ENCODE data around the gene STX16. TPM values are rescaled to one million over a fixed set of nuclear protein-coding genes. Genes with fewer than 3 reads are reported as not detected.
A peak's percentile ranks its signal among the peaks of the same experiment; 100 is the strongest.

Gene STX16
- polyA plus RNA-seq, 4 donors = 17.3 to 73.4 (median 34.9) TPM

DNA sequence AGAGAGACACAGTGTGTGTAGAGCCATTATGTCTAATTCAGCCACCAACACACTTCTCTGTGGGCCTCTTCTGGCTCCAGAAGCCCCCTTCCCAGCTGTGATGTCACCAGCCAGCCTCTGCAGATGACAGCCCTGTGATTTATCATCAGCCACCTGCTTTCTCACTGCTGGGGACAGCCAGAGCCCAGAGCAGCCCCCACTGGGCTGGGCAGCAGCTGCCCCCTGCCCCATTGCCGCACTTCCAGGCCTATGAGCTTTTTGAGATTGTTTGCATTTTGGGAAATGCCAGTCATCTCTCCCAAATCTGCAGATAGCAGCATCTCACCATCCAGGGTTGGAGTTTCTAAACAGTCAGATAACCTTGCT, 21.9 kb upstream of the STX16 start:
- 79 to 89% (median 85%) methylated on average over 1 of the region's 1 CpG for WGBS, 3 donors
- Histone ChIP-seq H3K36me3 (ENCODE audit: control insufficient read depth in 3 of 3, insufficient read depth in 2 of 3, low read depth in 1 of 3, low read length in 3 of 3) (no peaks in the 10 kb centered on the region), H3K27me3 (ENCODE audit: control insufficient read depth in 3 of 3, insufficient read depth in 3 of 3, low read length in 3 of 3) (peaks cover 0 to 2% (median 0%) of the 10 kb centered on the region in 3 donors), H3K27ac (ENCODE audit: low read depth in 1 of 3, low read length in 2 of 3) (no peak overlapping the region), H3K4me3 (ENCODE audit: low read depth in 1 of 3, low read length in 3 of 3) (no peak overlapping the region), H3K4me1 (ENCODE audit: control insufficient read depth in 3 of 3, insufficient read depth in 2 of 3, low read depth in 1 of 3, low read length in 2 of 3) (no peaks in the 10 kb centered on the region), H3K9me3 (ENCODE audit: control insufficient read depth in 2 of 2, insufficient read depth in 1 of 2, low read depth in 1 of 2, low read length in 1 of 2) (no peaks in the 10 kb centered on the region)
- no peak for FAIRE-seq
- DNase-seq = no peak

DNA sequence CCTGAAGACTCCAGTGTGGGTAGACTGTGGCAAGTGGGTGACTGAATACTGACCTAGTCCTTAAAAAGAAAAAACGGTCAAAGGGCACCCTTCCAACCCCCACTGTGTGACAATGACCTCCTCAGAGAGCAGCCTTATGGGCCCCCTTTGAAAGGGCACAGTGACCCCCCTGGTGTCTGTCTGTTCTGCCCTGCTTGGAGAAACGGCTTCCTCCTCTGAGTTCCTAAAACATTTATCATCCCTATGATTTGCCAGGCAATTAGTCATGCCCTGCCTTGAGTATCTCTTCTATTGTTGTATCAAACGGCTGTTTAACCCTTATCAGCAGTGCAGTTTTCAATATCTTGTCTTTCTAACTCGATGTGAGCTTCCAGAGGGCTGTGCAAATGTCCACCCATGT, 21.0 kb upstream of the STX16 start:
- Histone ChIP-seq H3K4me3 (ENCODE audit: low read depth in 1 of 3, low read length in 3 of 3) (no peak overlapping the region), H3K36me3 (ENCODE audit: control insufficient read depth in 3 of 3, insufficient read depth in 2 of 3, low read depth in 1 of 3, low read length in 3 of 3) (no peaks in the 10 kb centered on the region), H3K4me1 (ENCODE audit: control insufficient read depth in 3 of 3, insufficient read depth in 2 of 3, low read depth in 1 of 3, low read length in 2 of 3) (no peaks in the 10 kb centered on the region), H3K27me3 (ENCODE audit: control insufficient read depth in 3 of 3, insufficient read depth in 3 of 3, low read length in 3 of 3) (peaks cover 0 to 2% (median 0%) of the 10 kb centered on the region in 3 donors), H3K27ac (ENCODE audit: low read depth in 1 of 3, low read length in 2 of 3) (no peak overlapping the region), H3K9me3 (ENCODE audit: control insufficient read depth in 2 of 2, insufficient read depth in 1 of 2, low read depth in 1 of 2, low read length in 1 of 2) (no peaks in the 10 kb centered on the region)
- no peak for FAIRE-seq
- 13 to 42% (median 16%) methylated on average over 4 of the region's 4 CpGs for WGBS, 3 donors
- DNase-seq = no peak

DNA sequence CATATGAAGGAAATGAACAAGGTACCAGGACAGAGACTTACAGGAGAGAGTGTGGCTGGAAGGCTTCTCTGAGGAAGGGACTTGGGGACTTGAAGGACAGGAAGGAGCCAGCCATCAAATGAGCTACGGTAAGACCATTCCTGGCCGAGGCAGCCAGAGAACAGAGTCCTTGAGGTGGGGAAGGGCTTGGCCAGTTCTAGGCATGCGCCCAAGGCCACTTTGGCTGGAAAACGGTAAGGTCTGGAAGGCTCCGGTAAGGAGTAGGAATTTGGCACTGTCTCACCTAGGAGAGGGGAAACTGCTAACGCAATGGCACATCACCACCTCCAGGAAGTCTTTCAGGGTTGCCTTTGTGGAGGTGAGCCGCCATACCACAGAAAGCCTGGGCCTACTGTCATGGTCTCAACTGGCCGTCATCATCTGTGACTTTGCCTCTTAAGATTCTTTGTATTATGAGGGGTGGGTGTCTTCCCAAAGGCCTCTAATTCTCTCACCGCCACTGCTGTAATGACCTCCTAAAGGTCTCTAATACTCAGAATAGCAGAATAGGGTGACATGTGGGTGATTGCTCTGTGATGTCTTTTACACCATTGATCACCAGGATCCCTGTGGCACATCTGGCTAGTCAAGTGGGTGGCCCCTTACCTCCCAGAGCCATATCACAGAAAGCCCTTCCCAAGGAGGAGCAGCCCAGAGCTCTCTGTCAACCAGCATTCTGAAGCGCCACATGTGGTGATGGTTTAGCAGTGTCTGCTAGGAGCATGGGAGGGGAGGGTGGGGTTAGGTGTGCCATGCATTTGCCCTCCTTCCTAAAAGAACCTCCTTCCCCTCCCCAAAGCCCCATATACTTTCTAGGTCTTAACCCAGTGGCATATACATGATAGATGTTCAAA, 17.7 kb upstream of the STX16 start:
- H3K9me3 ChIP-seq (ENCODE audit: control insufficient read depth in 2 of 2, insufficient read depth in 1 of 2, low read depth in 1 of 2, low read length in 1 of 2) = no peaks in the 10 kb centered on the region
- no peak overlapping the region for H3K4me3 ChIP-seq (ENCODE audit: low read depth in 1 of 3, low read length in 3 of 3)
- no peak for DNase-seq
- H3K27me3 ChIP-seq (ENCODE audit: control insufficient read depth in 3 of 3, insufficient read depth in 3 of 3, low read length in 3 of 3) = peaks cover 0 to 2% (median 0%) of the 10 kb centered on the region in 3 donors
- no peaks in the 10 kb centered on the region for H3K4me1 ChIP-seq (ENCODE audit: control insufficient read depth in 3 of 3, insufficient read depth in 2 of 3, low read depth in 1 of 3, low read length in 2 of 3)
- 83 to 90% (median 84%) methylated on average over 10 of the region's 10 CpGs for WGBS, 3 donors
- no peak for FAIRE-seq
- no peaks in the 10 kb centered on the region for H3K36me3 ChIP-seq (ENCODE audit: control insufficient read depth in 3 of 3, insufficient read depth in 2 of 3, low read depth in 1 of 3, low read length in 3 of 3)
- H3K27ac ChIP-seq (ENCODE audit: low read depth in 1 of 3, low read length in 2 of 3) = no peak overlapping the region

DNA sequence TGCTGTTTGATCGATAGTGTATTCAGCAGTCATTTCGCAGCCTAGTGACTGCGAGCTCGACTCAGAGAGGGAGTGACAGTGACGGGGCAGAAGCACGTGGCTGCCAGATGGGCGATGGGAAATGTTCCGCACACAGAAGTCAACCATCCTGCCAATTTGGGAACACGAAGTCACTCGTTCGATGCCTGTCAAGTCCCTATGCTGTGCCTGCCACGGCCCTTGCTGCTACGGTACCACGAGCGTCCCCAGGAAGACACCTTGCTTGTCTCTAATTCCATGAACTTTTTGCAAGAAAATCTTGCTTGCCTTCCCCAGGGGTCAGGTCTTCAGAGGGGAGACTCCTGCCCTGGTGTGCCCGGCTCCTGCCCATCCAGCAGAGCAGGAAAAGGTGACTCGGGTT, 17.0 kb upstream of the STX16 start:
- 83 to 88% (median 87%) methylated on average over 17 of the region's 17 CpGs for WGBS, 3 donors
- peak overlapping the region in 1 of 3 donors; percentile 2 for H3K27ac ChIP-seq (ENCODE audit: low read depth in 1 of 3, low read length in 2 of 3)
- no peaks in the 10 kb centered on the region for H3K36me3 ChIP-seq (ENCODE audit: control insufficient read depth in 3 of 3, insufficient read depth in 2 of 3, low read depth in 1 of 3, low read length in 3 of 3)
- no peak overlapping the region for H3K4me3 ChIP-seq (ENCODE audit: low read depth in 1 of 3, low read length in 3 of 3)
- DNase-seq (no peak), FAIRE-seq (no peak)
- no peaks in the 10 kb centered on the region for H3K4me1 ChIP-seq (ENCODE audit: control insufficient read depth in 3 of 3, insufficient read depth in 2 of 3, low read depth in 1 of 3, low read length in 2 of 3)
- no peaks in the 10 kb centered on the region for H3K9me3 ChIP-seq (ENCODE audit: control insufficient read depth in 2 of 2, insufficient read depth in 1 of 2, low read depth in 1 of 2, low read length in 1 of 2)
- peaks cover 0 to 2% (median 0%) of the 10 kb centered on the region in 3 donors for H3K27me3 ChIP-seq (ENCODE audit: control insufficient read depth in 3 of 3, insufficient read depth in 3 of 3, low read length in 3 of 3)

DNA sequence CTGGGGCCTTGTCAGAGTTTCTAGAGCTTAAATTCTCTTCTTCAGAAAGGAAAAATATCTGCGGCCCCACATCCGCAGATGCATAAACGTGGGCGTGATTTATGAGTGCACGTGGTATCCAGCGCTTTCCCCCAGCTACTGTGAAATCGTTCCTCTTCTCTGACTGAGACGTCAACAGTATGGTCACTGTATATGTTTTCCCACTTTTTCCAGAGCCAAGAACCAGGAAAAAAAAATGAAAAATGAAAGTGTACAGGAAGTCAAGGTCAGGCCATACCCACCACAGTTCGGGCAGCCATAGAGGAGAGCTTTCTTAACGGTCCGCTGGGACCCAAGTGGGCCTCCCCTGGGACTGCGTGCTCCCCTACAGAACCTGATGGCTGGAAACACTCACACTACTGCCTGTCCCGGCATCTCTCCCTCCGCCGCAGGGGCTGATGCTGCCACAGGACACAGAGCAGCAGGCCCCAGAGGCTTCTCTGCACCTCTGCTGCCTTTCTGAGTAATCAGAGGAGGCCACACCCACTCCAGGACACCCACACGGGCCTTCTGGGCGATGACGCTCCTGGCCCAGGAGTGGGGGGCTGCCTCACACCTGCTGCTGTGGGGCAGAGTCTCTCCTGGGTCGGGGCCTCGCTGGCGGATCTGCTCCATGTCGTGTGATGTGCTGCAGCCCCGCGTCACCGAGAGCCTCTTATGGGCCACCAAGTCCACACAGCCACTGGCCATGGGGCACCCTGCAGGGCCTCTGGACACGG, 16.4 kb upstream of the STX16 start:
- Histone ChIP-seq H3K27me3 (ENCODE audit: control insufficient read depth in 3 of 3, insufficient read depth in 3 of 3, low read length in 3 of 3) (no peaks in the 10 kb centered on the region), H3K4me3 (ENCODE audit: low read depth in 1 of 3, low read length in 3 of 3) (no peak overlapping the region), H3K27ac (ENCODE audit: low read depth in 1 of 3, low read length in 2 of 3) (peak overlapping the region in 1 of 3 donors; percentile 5), H3K9me3 (ENCODE audit: control insufficient read depth in 2 of 2, insufficient read depth in 1 of 2, low read depth in 1 of 2, low read length in 1 of 2) (no peaks in the 10 kb centered on the region), H3K36me3 (ENCODE audit: control insufficient read depth in 3 of 3, insufficient read depth in 2 of 3, low read depth in 1 of 3, low read length in 3 of 3) (no peaks in the 10 kb centered on the region), H3K4me1 (ENCODE audit: control insufficient read depth in 3 of 3, insufficient read depth in 2 of 3, low read depth in 1 of 3, low read length in 2 of 3) (no peaks in the 10 kb centered on the region)
- 47 to 72% (median 61%) methylated on average over 26 of the region's 26 CpGs for WGBS, 3 donors
- DNase-seq = peak in 1 of 2 donors; percentile 29
- FAIRE-seq = no peak

DNA sequence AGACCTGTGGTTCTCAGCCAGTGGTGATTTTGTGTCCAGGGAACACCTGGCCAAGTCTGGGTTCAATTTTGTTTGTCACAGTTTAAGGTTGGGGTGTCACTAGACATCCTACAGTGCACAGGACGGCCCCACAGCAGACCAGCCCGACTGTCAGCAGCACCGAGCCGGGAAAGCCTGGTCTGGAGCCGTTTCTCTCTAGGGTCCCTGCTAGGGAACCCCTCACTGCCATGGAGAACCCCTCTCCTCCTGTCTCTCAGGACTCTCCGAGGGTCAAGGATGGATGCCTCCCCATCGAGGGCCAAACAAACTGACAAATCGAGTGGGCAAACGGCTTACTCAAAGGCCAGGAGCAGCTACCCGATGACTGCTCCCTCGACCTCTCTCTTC, 15.8 kb upstream of the STX16 start:
- H3K27me3 ChIP-seq (ENCODE audit: control insufficient read depth in 3 of 3, insufficient read depth in 3 of 3, low read length in 3 of 3) = no peaks in the 10 kb centered on the region
- no peak for DNase-seq
- H3K4me1 ChIP-seq (ENCODE audit: control insufficient read depth in 3 of 3, insufficient read depth in 2 of 3, low read depth in 1 of 3, low read length in 2 of 3) = no peaks in the 10 kb centered on the region
- H3K27ac ChIP-seq (ENCODE audit: low read depth in 1 of 3, low read length in 2 of 3) = peak overlapping the region in 1 of 3 donors; percentile 5
- no peaks in the 10 kb centered on the region for H3K9me3 ChIP-seq (ENCODE audit: control insufficient read depth in 2 of 2, insufficient read depth in 1 of 2, low read depth in 1 of 2, low read length in 1 of 2)
- WGBS, 3 donors = 68 to 83% (median 78%) methylated on average over 11 of the region's 11 CpGs
- no peak for FAIRE-seq
- H3K4me3 ChIP-seq (ENCODE audit: low read depth in 1 of 3, low read length in 3 of 3) = no peak overlapping the region
- H3K36me3 ChIP-seq (ENCODE audit: control insufficient read depth in 3 of 3, insufficient read depth in 2 of 3, low read depth in 1 of 3, low read length in 3 of 3) = no peaks in the 10 kb centered on the region

DNA sequence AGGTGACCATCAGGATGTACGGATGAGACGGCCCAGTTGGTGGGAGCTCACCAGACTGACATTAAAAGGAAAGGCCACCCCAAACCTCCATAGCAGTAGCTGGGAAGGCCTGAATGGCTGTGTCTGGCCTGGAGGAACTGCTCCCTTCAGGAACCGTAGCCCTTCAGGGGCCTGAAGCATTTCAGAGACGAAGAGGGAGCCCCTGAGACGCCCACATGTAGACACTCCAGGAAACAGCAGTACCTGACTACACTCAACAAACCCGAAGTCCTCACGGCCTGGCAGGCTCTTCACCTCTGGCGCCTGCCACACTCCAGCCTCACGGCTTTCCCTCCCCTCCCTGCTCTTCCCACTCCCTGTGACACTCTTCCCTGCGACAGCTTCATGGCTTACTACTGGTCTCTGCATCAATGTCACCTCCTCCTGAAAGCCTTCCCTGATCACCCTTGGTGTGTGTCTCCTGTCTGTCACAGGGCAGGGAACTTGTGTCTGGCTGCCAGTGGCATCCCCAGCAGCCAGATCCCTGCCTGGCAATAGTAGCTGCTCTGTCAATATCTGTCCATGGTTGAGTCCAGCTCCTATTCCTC, 14.6 kb upstream of the STX16 start:
- Histone ChIP-seq H3K27me3 (ENCODE audit: control insufficient read depth in 3 of 3, insufficient read depth in 3 of 3, low read length in 3 of 3) (no peaks in the 10 kb centered on the region), H3K27ac (ENCODE audit: low read depth in 1 of 3, low read length in 2 of 3) (no peak overlapping the region), H3K36me3 (ENCODE audit: control insufficient read depth in 3 of 3, insufficient read depth in 2 of 3, low read depth in 1 of 3, low read length in 3 of 3) (no peaks in the 10 kb centered on the region), H3K4me1 (ENCODE audit: control insufficient read depth in 3 of 3, insufficient read depth in 2 of 3, low read depth in 1 of 3, low read length in 2 of 3) (no peaks in the 10 kb centered on the region), H3K4me3 (ENCODE audit: low read depth in 1 of 3, low read length in 3 of 3) (no peak overlapping the region), H3K9me3 (ENCODE audit: control insufficient read depth in 2 of 2, insufficient read depth in 1 of 2, low read depth in 1 of 2, low read length in 1 of 2) (no peaks in the 10 kb centered on the region)
- 80 to 90% (median 86%) methylated on average over 10 of the region's 10 CpGs for WGBS, 3 donors
- DNase-seq = no peak
- no peak for FAIRE-seq

DNA sequence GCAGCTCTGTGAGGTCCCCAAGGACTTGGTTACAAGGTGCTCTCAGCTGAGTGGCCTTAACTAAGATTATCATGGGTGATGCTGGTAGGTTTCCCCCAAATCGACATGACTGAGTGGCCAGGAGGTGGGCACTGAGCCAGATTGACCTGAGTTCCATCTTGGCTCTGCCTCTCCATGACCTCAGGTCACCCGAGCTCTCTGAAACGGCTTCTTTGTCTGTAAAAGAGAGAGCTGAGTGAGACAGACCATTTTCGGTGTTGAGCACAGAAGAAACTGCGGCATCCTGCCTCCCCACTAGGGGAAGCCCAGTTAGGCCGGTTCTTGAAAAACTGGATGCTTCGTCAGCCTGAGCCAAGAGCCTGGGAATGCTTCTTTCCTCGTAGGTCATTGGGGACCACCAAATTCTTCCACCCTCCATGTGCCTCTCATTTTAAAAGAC, 14.1 kb upstream of the STX16 start:
- Histone ChIP-seq H3K27me3 (ENCODE audit: control insufficient read depth in 3 of 3, insufficient read depth in 3 of 3, low read length in 3 of 3) (no peaks in the 10 kb centered on the region), H3K4me3 (ENCODE audit: low read depth in 1 of 3, low read length in 3 of 3) (no peak overlapping the region), H3K27ac (ENCODE audit: low read depth in 1 of 3, low read length in 2 of 3) (no peak overlapping the region), H3K9me3 (ENCODE audit: control insufficient read depth in 2 of 2, insufficient read depth in 1 of 2, low read depth in 1 of 2, low read length in 1 of 2) (no peaks in the 10 kb centered on the region), H3K36me3 (ENCODE audit: control insufficient read depth in 3 of 3, insufficient read depth in 2 of 3, low read depth in 1 of 3, low read length in 3 of 3) (no peaks in the 10 kb centered on the region), H3K4me1 (ENCODE audit: control insufficient read depth in 3 of 3, insufficient read depth in 2 of 3, low read depth in 1 of 3, low read length in 2 of 3) (no peaks in the 10 kb centered on the region)
- 62 to 68% (median 64%) methylated on average over 8 of the region's 8 CpGs for WGBS, 3 donors
- no peak for DNase-seq
- no peak for FAIRE-seq
